Measurements from ENCODE around the gene SDCBP2. TPM values are rescaled to one million over a fixed set of nuclear protein-coding genes. Genes with fewer than 3 reads are reported as not detected.
A peak's percentile ranks its signal among the peaks of the same experiment; 100 is the strongest.

SDCBP2 gene
- total and polyA plus RNA-seq, 2 of the 13 experiments (the other 11 are each of a cell fraction or from before 2014, with no cell fraction given): 1.2 to 2.4 TPM

- TF ChIP-seq PCBP2 (optimal IDR thresholded peaks at IDR 0.05; ENCODE audit: low read depth, low read length, poor library complexity, severe bottlenecking) (no peak), MXI1 (IDR thresholded peaks at IDR 0.05; ENCODE audit: borderline replicate concordance, low read depth, low read length) (0 out of 3 replicates have a peak, but pooled peaks have one; percentile 18), HNRNPUL1 (IDR thresholded peaks at IDR 0.05; ENCODE audit: low read depth, low read length) (no peak), NFYB (CRISPR knock-in tag; IDR thresholded peaks at IDR 0.05) (no peak), ZNF572 (CRISPR knock-in tag; IDR thresholded peaks at IDR 0.05) (0 out of 2 replicates have a peak, but pooled peaks have one; percentile 61), SAP130 (CRISPR knock-in tag; IDR thresholded peaks at IDR 0.05; ENCODE audit: low read depth) (peak; percentile 35), ZBTB2 (CRISPR knock-in tag; IDR thresholded peaks at IDR 0.05; ENCODE audit: low read depth) (no peak), CBX5 (CRISPR knock-in tag; IDR thresholded peaks at IDR 0.05; ENCODE audit: borderline replicate concordance) (no peak), PHF20 (CRISPR knock-in tag; IDR thresholded peaks at IDR 0.05) (no peak), MIXL1 (CRISPR knock-in tag; IDR thresholded peaks at IDR 0.05) (0 out of 2 replicates have a peak, but pooled peaks have one; percentile 14), NCOA5 (CRISPR knock-in tag; IDR thresholded peaks at IDR 0.05) (no peak), ZBTB8A (CRISPR knock-in tag; IDR thresholded peaks at IDR 0.05; ENCODE audit: borderline replicate concordance, low read depth) (no peak), ZBTB39 (CRISPR knock-in tag; IDR thresholded peaks at IDR 0.05) (peak; percentile 36; the same call in 1 of the 2 replicates), HIC2 (CRISPR knock-in tag; IDR thresholded peaks at IDR 0.05; ENCODE audit: low read depth) (no peak), CBFB (CRISPR knock-in tag; IDR thresholded peaks at IDR 0.05) (no peak), FOXO1 (CRISPR knock-in tag; IDR thresholded peaks at IDR 0.05) (0 out of 2 replicates have a peak, but pooled peaks have one; percentile 29), GATAD2A (CRISPR knock-in tag; IDR thresholded peaks at IDR 0.05) (peak; percentile 21; the same call in 1 of the 2 replicates), ZNF784 (CRISPR knock-in tag; IDR thresholded peaks at IDR 0.05; ENCODE audit: borderline replicate concordance) (no peak), ZBTB38 (CRISPR knock-in tag; IDR thresholded peaks at IDR 0.05) (no peak), FOXK2 (IDR thresholded peaks at IDR 0.05) (peak; percentile 46; the same call in 1 of the 2 replicates), U2AF1 (optimal IDR thresholded peaks at IDR 0.05; ENCODE audit: low read depth, low read length) (no peak), KAT2B (IDR thresholded peaks at IDR 0.05; ENCODE audit: borderline replicate concordance, low read depth, low read length) (no peak), TBX2 (CRISPR knock-in tag; IDR thresholded peaks at IDR 0.05; ENCODE audit: borderline replicate concordance) (0 out of 2 replicates have a peak, but pooled peaks have one; percentile 23), ZNF83 (CRISPR knock-in tag; IDR thresholded peaks at IDR 0.05; ENCODE audit: borderline replicate concordance) (no peak)
- TF ChIP-seq, protein P1, sequence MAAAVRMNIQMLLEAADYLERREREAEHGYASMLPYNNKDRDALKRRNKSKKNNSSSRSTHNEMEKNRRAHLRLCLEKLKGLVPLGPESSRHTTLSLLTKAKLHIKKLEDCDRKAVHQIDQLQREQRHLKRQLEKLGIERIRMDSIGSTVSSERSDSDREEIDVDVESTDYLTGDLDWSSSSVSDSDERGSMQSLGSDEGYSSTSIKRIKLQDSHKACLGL (CRISPR knock-in tag; IDR thresholded peaks at IDR 0.05): no peak
Measured at GRCh38 chr20:1377984-1378734, 49.2 kb upstream of the SDCBP2 start (continued).
